CD14-positive monocyte (primary cell): ENCODE data around the gene MIF. TPM values are rescaled to one million over a fixed set of nuclear protein-coding genes. Genes with fewer than 3 reads are reported as not detected.
A peak's percentile ranks its signal among the peaks of the same experiment; 100 is the strongest.

Source experiments
- DNase-seq, 3 donors: peaks; one replicate each; pipeline ENCODE4 v3.0.0-alpha.2; 2011 to 2022
- H2AFZ ChIP-seq: 2 replicates; pipeline ENCODE4 v1.6.0; 2012; ENCODE audit warnings: mild to moderate bottlenecking, low read depth, low read length, inconsistent platforms; ENCODE audit not compliant: insufficient read depth, poor library complexity, severe bottlenecking
- H3K27ac ChIP-seq, 2 donors: 1 replicate in 1 of 2; 2 replicates in 1 of 2; pipeline ENCODE4 v1.5.1; 2012 to 2013; ENCODE audit warnings: low read length in 2 of 2, control low read depth in 1 of 2, inconsistent platforms in 1 of 2, low read depth in 1 of 2, mild to moderate bottlenecking in 1 of 2
- H3K27me3 ChIP-seq, 2 donors: one replicate each; pipeline versions ENCODE4 v1.6.0 to v1.6.1; 2011 to 2013; ENCODE audit warnings: low read length in 2 of 2; ENCODE audit not compliant: control insufficient read depth in 2 of 2, insufficient read depth in 2 of 2
- H3K36me3 ChIP-seq, 2 donors: replicated peaks in 1 of 2; 1 replicate in 1 of 2; 2 replicates in 1 of 2; pipeline versions ENCODE4 v1.5.1 to v1.6.1; 2012 to 2013; ENCODE audit warnings: low read length in 2 of 2, control low read depth in 1 of 2, inconsistent platforms in 1 of 2, mild to moderate bottlenecking in 1 of 2; ENCODE audit not compliant: insufficient read depth in 2 of 2, control insufficient read depth in 1 of 2
- H3K4me1 ChIP-seq, 2 donors: 1 replicate in 1 of 2; 2 replicates in 1 of 2; pipeline versions ENCODE4 v1.5.1 to v1.6.1; 2012 to 2013; ENCODE audit warnings: low read length in 2 of 2, control low read depth in 1 of 2, inconsistent platforms in 1 of 2, mild to moderate bottlenecking in 1 of 2, moderate library complexity in 1 of 2; ENCODE audit not compliant: insufficient read depth in 2 of 2, control insufficient read depth in 1 of 2
- H3K4me2 ChIP-seq: replicated peaks from 2 replicates; pipeline ENCODE3; 2012; ENCODE audit warnings: low read length, moderate library complexity, mild to moderate bottlenecking; ENCODE audit not compliant: poor library complexity, severe bottlenecking; ENCODE audit errors: extremely low read depth
- H3K4me3 ChIP-seq, 3 experiments: fragments of 200-600 bp in 1 of 3; sonication (generic) in 1 of 3; replicated peaks in 1 of 3; 1 replicate in 2 of 3; 2 replicates in 1 of 3; pipeline ENCODE4 v1.5.1; 2011 to 2013; ENCODE audit warnings: low read length in 3 of 3, mild to moderate bottlenecking in 3 of 3, control low read depth in 2 of 3, low read depth in 2 of 3, inconsistent platforms in 1 of 3, moderate library complexity in 1 of 3
- H3K79me2 ChIP-seq: 2 replicates; pipeline ENCODE4 v1.6.0; 2012; ENCODE audit warnings: mild to moderate bottlenecking, control low read depth, inconsistent platforms, low read length, moderate library complexity; ENCODE audit not compliant: insufficient read depth
- H3K9ac ChIP-seq: 2 replicates; pipeline ENCODE4 v1.6.0; 2017; ENCODE audit warnings: low read length, mild to moderate bottlenecking; ENCODE audit not compliant: insufficient read depth, poor library complexity, severe bottlenecking
- H3K9me3 ChIP-seq, 2 donors: replicated peaks in 1 of 2; 1 replicate in 1 of 2; 2 replicates in 1 of 2; pipeline versions ENCODE4 v1.5.1 to v1.6.1; 2012 to 2013; ENCODE audit warnings: low read length in 2 of 2, control low read depth in 1 of 2; ENCODE audit not compliant: control insufficient read depth in 1 of 2, insufficient read depth in 1 of 2
- H4K20me1 ChIP-seq: 2 replicates; pipeline ENCODE4 v1.6.0; 2012; ENCODE audit warnings: mild to moderate bottlenecking, low read length, control low read depth, moderate library complexity; ENCODE audit not compliant: insufficient read depth
- H3K27ac Mint-ChIP-seq, 7 donors: one replicate each; pipeline ENCODE4 v1.8.0; 2020; ENCODE audit warnings: mild to moderate bottlenecking in 7 of 7, mixed read lengths in 7 of 7, moderate library complexity in 6 of 7, inconsistent platforms in 2 of 7
- H3K27me3 Mint-ChIP-seq, 3 donors: one replicate each; pipeline ENCODE4 v1.8.0; 2021 to 2022; ENCODE audit warnings: low read depth in 3 of 3, mild to moderate bottlenecking in 3 of 3, mixed read lengths in 3 of 3, moderate library complexity in 3 of 3, inconsistent platforms in 1 of 3
- H3K36me3 Mint-ChIP-seq, 2 donors: one replicate each; pipeline ENCODE4 v1.8.0; 2020; ENCODE audit warnings: mixed read lengths in 2 of 2, inconsistent platforms in 1 of 2, mild to moderate bottlenecking in 1 of 2
- H3K4me1 Mint-ChIP-seq: one replicate; pipeline ENCODE4 v1.8.0; 2020; ENCODE audit warnings: mild to moderate bottlenecking, mixed read lengths
- H3K4me3 Mint-ChIP-seq, 2 donors: one replicate each; pipeline ENCODE4 v1.8.0; 2020; ENCODE audit warnings: mild to moderate bottlenecking in 2 of 2, mixed read lengths in 2 of 2, moderate library complexity in 1 of 2
- H3K9me3 Mint-ChIP-seq, 7 donors: one replicate each; pipeline ENCODE4 v1.8.0; 2020 to 2022; ENCODE audit warnings: mixed read lengths in 7 of 7, mild to moderate bottlenecking in 6 of 7, moderate library complexity in 6 of 7, inconsistent platforms in 2 of 7
- WGBS: methylation state at CpG from one replicate; pipeline ENCODE4 v1.1.5; 2013; ENCODE audit warnings: missing lambda C conversion rate; ENCODE audit not compliant: insufficient coverage; 5-methylcytosine and 5-hydroxymethylcytosine counted together
- intact Hi-C, 2 donors: fragments of 100-400 bp; cut with micrococcal nuclease; formaldehyde crosslinking; loops; one replicate each; pipeline versions ENCODE4 v1.15.0 to v1.15.1; 2023
- polyA plus RNA-seq, 3 donors: library from polyadenylated mRNA; depleted of rRNA in 1 of 3; unstranded in 2 of 3; stranded (reverse) in 1 of 3; fragments of 300-500 nt in 2 of 3; fragments of >200 nt in 1 of 3; fragmentation: Illumina TruSeq in 2 of 3; gene quantifications; 1 replicate in 2 of 3; 2 replicates in 1 of 3; pipeline ENCODE4 v1.2.3, GENCODE V29; 2012 to 2021
- TF ChIP-seq, protein P1 (sequence below): fragments of 200-600 bp; IDR thresholded peaks from one replicate; pipeline ENCODE4 v1.8.0; 2022; ENCODE audit warnings: antibody characterized with exemption, mild to moderate bottlenecking

MIF gene
- polyA plus RNA-seq, 3 donors: 66.4 to 390 (median 338) TPM

DNA sequence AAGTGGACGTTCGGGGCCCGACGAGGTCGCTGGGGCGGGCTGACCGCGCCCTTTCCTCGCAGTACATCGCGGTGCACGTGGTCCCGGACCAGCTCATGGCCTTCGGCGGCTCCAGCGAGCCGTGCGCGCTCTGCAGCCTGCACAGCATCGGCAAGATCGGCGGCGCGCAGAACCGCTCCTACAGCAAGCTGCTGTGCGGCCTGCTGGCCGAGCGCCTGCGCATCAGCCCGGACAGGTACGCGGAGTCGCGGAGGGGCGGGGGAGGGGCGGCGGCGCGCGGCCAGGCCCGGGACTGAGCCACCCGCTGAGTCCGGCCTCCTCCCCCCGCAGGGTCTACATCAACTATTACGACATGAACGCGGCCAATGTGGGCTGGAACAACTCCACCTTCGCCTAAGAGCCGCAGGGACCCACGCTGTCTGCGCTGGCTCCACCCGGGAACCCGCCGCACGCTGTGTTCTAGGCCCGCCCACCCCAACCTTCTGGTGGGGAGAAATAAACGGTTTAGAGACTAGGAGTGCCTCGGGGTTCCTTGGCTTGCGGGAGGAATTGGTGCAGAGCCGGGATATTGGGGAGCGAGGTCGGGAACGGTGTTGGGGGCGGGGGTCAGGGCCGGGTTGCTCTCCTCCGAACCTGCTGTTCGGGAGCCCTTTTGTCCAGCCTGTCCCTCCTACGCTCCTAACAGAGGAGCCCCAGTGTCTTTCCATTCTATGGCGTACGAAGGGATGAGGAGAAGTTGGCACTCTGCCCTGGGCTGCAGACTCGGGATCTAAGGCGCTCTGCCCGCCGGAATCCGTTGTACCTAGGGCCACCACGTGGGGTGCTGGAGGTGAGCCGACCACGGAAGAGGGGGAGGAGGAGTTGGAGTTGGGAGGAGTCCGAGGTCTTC is 771 bp downstream of the MIF start:
- Histone ChIP-seq H3K27me3 (no peaks in the 10 kb centered on the region), H3K9me3 (no peaks in the 10 kb centered on the region), H3K9ac (peak overlapping the region; percentile 80), H3K4me2 (peak overlapping the region; percentile 95), H3K79me2 (peaks cover 8% of the 10 kb centered on the region), H3K4me1 (peaks cover 22 to 28% of the 10 kb centered on the region in 2 donors), H3K27ac (peak overlapping the region; percentile 89 to 92), H4K20me1 (peaks cover 29% of the 10 kb centered on the region), H3K36me3 (peaks cover 0 to 9% of the 10 kb centered on the region in 2 donors), H2AFZ (peak overlapping the region; percentile 98), H3K4me3 (peak overlapping the region; percentile 57 to 87 (median 84))
- H3K36me3 Mint-ChIP-seq: peaks cover 13 to 21% of the 10 kb centered on the region in 2 donors
- H3K4me3 Mint-ChIP-seq: peak overlapping the region; percentile 89 to 92
- WGBS: under 1% methylated on average over 66 of the region's 79 CpGs
- H3K4me1 Mint-ChIP-seq: peaks cover 30% of the 10 kb centered on the region
- peak; percentile 32 to 60 (median 57) for DNase-seq
- TF ChIP-seq, protein P1, sequence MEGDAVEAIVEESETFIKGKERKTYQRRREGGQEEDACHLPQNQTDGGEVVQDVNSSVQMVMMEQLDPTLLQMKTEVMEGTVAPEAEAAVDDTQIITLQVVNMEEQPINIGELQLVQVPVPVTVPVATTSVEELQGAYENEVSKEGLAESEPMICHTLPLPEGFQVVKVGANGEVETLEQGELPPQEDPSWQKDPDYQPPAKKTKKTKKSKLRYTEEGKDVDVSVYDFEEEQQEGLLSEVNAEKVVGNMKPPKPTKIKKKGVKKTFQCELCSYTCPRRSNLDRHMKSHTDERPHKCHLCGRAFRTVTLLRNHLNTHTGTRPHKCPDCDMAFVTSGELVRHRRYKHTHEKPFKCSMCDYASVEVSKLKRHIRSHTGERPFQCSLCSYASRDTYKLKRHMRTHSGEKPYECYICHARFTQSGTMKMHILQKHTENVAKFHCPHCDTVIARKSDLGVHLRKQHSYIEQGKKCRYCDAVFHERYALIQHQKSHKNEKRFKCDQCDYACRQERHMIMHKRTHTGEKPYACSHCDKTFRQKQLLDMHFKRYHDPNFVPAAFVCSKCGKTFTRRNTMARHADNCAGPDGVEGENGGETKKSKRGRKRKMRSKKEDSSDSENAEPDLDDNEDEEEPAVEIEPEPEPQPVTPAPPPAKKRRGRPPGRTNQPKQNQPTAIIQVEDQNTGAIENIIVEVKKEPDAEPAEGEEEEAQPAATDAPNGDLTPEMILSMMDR: peak; percentile 26
- peaks cover 0 to 5% (median 0%) of the 10 kb centered on the region in 7 donors for H3K9me3 Mint-ChIP-seq
- peaks cover 3 to 12% (median 5%) of the 10 kb centered on the region in 3 donors for H3K27me3 Mint-ChIP-seq
- intact Hi-C loops: loop anchor here (2.0 kb wide), 2 partner anchors 18 to 20 kb away; no protein-coding TSS in a partner anchor
- peak overlapping the region; percentile 35 to 97 (median 89) for H3K27ac Mint-ChIP-seq

DNA sequence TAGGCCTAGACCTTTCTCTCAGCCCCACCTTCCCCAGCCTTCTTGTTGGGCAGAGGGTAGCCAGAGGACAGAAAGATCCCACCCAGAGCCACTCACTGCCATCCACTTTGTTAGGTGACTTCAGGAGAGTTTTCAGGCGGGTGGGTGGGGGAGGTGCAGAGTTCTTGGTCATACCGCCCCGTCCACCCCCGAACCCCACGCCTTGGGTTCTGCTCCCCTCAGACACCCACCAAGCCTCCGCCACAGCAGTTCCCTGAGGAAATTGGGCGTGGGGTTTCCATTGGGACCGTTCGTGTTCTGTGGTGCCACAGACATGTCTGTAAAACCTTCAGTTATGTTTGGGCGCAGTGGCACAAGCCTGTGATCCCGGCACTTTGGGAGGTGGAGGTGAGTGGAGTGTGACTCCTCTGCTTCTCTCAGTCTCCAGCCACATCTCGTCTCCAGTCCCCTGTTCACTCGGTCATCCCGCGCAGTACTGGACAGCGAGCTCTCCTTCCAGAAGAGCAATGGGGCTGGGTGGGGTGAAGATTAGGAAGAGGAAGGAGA is 1.5 kb downstream of the MIF start:
- peak overlapping the region; percentile 95 for H3K4me2 ChIP-seq
- H3K9me3 ChIP-seq: no peaks in the 10 kb centered on the region
- peak overlapping the region; percentile 80 for H3K9ac ChIP-seq
- H3K4me3 ChIP-seq: peak overlapping the region in 2 of 3 experiments; percentile 84 to 87
- H3K4me1 ChIP-seq: peaks cover 22 to 28% of the 10 kb centered on the region in 2 donors
- H3K79me2 ChIP-seq: peaks cover 8% of the 10 kb centered on the region
- H3K27ac ChIP-seq: no peak overlapping the region
- peaks cover 0 to 11% of the 10 kb centered on the region in 2 donors for H3K36me3 ChIP-seq
- DNase-seq: no peak
- intact Hi-C loops: loop anchor here (2.0 kb wide), 2 partner anchors 17 to 19 kb away; no protein-coding TSS in a partner anchor
- H3K27me3 ChIP-seq: no peaks in the 10 kb centered on the region
- H3K4me1 Mint-ChIP-seq: peaks cover 30% of the 10 kb centered on the region
- peaks cover 3 to 12% (median 5%) of the 10 kb centered on the region in 3 donors for H3K27me3 Mint-ChIP-seq
- H3K9me3 Mint-ChIP-seq: peaks cover 0 to 11% (median 3%) of the 10 kb centered on the region in 7 donors
- H3K36me3 Mint-ChIP-seq: peaks cover 15 to 21% of the 10 kb centered on the region in 2 donors
- H2AFZ ChIP-seq: no peak overlapping the region
- H4K20me1 ChIP-seq: peaks cover 29% of the 10 kb centered on the region
- 100% methylated on average over 4 of the region's 16 CpGs for WGBS
- TF ChIP-seq, protein P1: no peak
- H3K4me3 Mint-ChIP-seq: peak overlapping the region; percentile 89 to 92
- peak overlapping the region in 6 of 7 donors; percentile 8 to 89 (median 49) for H3K27ac Mint-ChIP-seq
